Measurements from ENCODE around the gene DAB2IP. TPM values are rescaled to one million over a fixed set of nuclear protein-coding genes. Genes with fewer than 3 reads are reported as not detected.
A peak's percentile ranks its signal among the peaks of the same experiment; 100 is the strongest.

Gene DAB2IP
- total RNA-seq, 6 experiments from 2014 or later = 15.1 to 21.6 (median 19.0) TPM

- 76% methylated on average over 8 of the region's 8 CpGs for WGBS (ENCODE audit: insufficient coverage, low coverage, low lambda C conversion rate, missing lambda C conversion rate)
- Histone ChIP-seq H3K27me3 (no peaks in the 10 kb centered on the region), H3K36me3 (no peaks in the 10 kb centered on the region), H3K9me3 (no peaks in the 10 kb centered on the region), H3K4me1 (no peaks in the 10 kb centered on the region), H3K4me3 (no peak overlapping the region), H3K27ac (no peak overlapping the region)
- ATAC-seq = no peak
- intact Hi-C loops (cut with DNase I) = no loop called here
- TF ChIP-seq CTCF (IDR thresholded peaks at IDR 0.05) (no peak), POLR2A (IDR thresholded peaks at IDR 0.05) (no peak)
- peak in 1 of 3 donors; percentile 15 for DNase-seq
These were observed 14.9 kb downstream of the DAB2IP start for GRCh38 chr9:121666294-121666693.

- Histone ChIP-seq H3K4me3 (no peak overlapping the region), H3K36me3 (no peaks in the 10 kb centered on the region), H3K4me1 (peaks cover 0 to 3% (median 0%) of the 10 kb centered on the region in 4 donors), H3K9me3 (no peaks in the 10 kb centered on the region), H3K27ac (peak overlapping the region in 2 of 3 donors; percentile 57 to 82), H3K27me3 (no peaks in the 10 kb centered on the region)
- intact Hi-C loops (cut with DNase I) = no loop called here
- WGBS (ENCODE audit: insufficient coverage, low coverage, low lambda C conversion rate, missing lambda C conversion rate) = 22% methylated on average over 3 of the region's 6 CpGs
- ATAC-seq (peak; percentile 94 to 95 (median 95)), DNase-seq (peak; percentile 65 to 85 (median 78))
- TF ChIP-seq CTCF (IDR thresholded peaks at IDR 0.05) (no peak), POLR2A (IDR thresholded peaks at IDR 0.05) (no peak)
These were observed 15.8 kb downstream of the DAB2IP start for GRCh38 chr9:121667214-121667613.

- no peaks in the 10 kb centered on the region for H3K36me3 ChIP-seq
- H3K9me3 ChIP-seq = no peaks in the 10 kb centered on the region
- DNase-seq (peak in 1 of 3 donors; percentile 27), ATAC-seq (no peak)
- no peaks in the 10 kb centered on the region for H3K27me3 ChIP-seq
- intact Hi-C loops (cut with DNase I) = no loop called here
- peak overlapping the region in 1 of 3 donors; percentile 82 for H3K27ac ChIP-seq
- 93% methylated on average over 2 of the region's 9 CpGs for WGBS (ENCODE audit: insufficient coverage, low coverage, low lambda C conversion rate, missing lambda C conversion rate)
- H3K4me3 ChIP-seq = no peak overlapping the region
- peaks cover 0 to 3% (median 0%) of the 10 kb centered on the region in 4 donors for H3K4me1 ChIP-seq
- TF ChIP-seq POLR2A (IDR thresholded peaks at IDR 0.05) (no peak), CTCF (IDR thresholded peaks at IDR 0.05) (no peak)
These were observed 16.5 kb downstream of the DAB2IP start for GRCh38 chr9:121667890-121668289.

- Histone ChIP-seq H3K4me3 (no peak overlapping the region), H3K27ac (no peak overlapping the region), H3K9me3 (no peaks in the 10 kb centered on the region), H3K36me3 (no peaks in the 10 kb centered on the region), H3K4me1 (peaks cover 0 to 3% (median 0%) of the 10 kb centered on the region in 4 donors), H3K27me3 (no peaks in the 10 kb centered on the region)
- 48% methylated on average over 5 of the region's 5 CpGs for WGBS (ENCODE audit: insufficient coverage, low coverage, low lambda C conversion rate, missing lambda C conversion rate)
- DNase-seq (peak in 1 of 3 donors; percentile 12), ATAC-seq (no peak)
- intact Hi-C loops (cut with DNase I) = no loop called here
- TF ChIP-seq POLR2A (IDR thresholded peaks at IDR 0.05) = no peak
- TF ChIP-seq CTCF (IDR thresholded peaks at IDR 0.05) = no peak
These were observed 19.0 kb downstream of the DAB2IP start for GRCh38 chr9:121670431-121670830.
